LNCaP clone FGC (cell line): ENCODE measurements around the gene ZBTB39.
"Not testable (repeated sequence)": the region's sequence is repeated elsewhere in the genome, so short reads cannot be mapped to it uniquely, and the experiment has no call there.

Source experiments
- DNase-seq: peaks from one replicate; pipeline ENCODE4 v3.0.0-alpha.2; 2011; ENCODE audit warnings: low read depth
- H3K4me3 ChIP-seq: 2 replicates; pipeline ENCODE4 v1.5.1; 2011; ENCODE audit warnings: mild to moderate bottlenecking, low read depth, low read length, control low read depth
- CTCF ChIP-seq: IDR thresholded peaks from 2 replicates; pipeline ENCODE4 v1.5.1; 2012; ENCODE audit warnings: mild to moderate bottlenecking; ENCODE audit not compliant: control insufficient read depth, insufficient read depth; ENCODE audit errors: extremely low read depth

The ZBTB39 gene

GRCh38 chr12:56983386-56983785 is 23.0 kb downstream of the ZBTB39 start:
- TF ChIP-seq CTCF = no peak
- no peak overlapping the region for H3K4me3 ChIP-seq
- DNase-seq = no peak

- H3K4me3 ChIP-seq, DNase-seq: not testable (repeated sequence)
Measured at GRCh38 chr12:56982578-56983236, 23.6 kb downstream of the ZBTB39 start.

GRCh38 chr12:56980941-56981530 is 25.3 kb downstream of the ZBTB39 start:
- TF ChIP-seq CTCF = no peak
- no peak for DNase-seq
- H3K4me3 ChIP-seq = no peak overlapping the region

- no peak overlapping the region for H3K4me3 ChIP-seq
- DNase-seq = no peak
- no peak for TF ChIP-seq CTCF
Measured at GRCh38 chr12:56980268-56980667, 26.1 kb downstream of the ZBTB39 start.

- TF ChIP-seq CTCF = no peak
Measured at GRCh38 chr12:56979628-56980027, 26.7 kb downstream of the ZBTB39 start.

GRCh38 chr12:56978397-56979138 is 27.8 kb downstream of the ZBTB39 start:
- DNase-seq = no peak
- H3K4me3 ChIP-seq = no peak overlapping the region
- TF ChIP-seq CTCF = no peak

More at GRCh38 chr12:56979628-56980027, 26.7 kb downstream of the ZBTB39 start:
- no peak for DNase-seq
- H3K4me3 ChIP-seq = no peak overlapping the region

- DNase-seq, H3K4me3 ChIP-seq: not testable (repeated sequence)
Measured at GRCh38 chr12:56977361-56977760, 29.0 kb downstream of the ZBTB39 start.

- not testable (repeated sequence) for DNase-seq, H3K4me3 ChIP-seq
Measured at GRCh38 chr12:56974224-56974623, 32.1 kb downstream of the ZBTB39 start.

GRCh38 chr12:56968910-56969309 is 37.4 kb downstream of the ZBTB39 start:
- not testable (repeated sequence) for H3K4me3 ChIP-seq

GRCh38 chr12:56965997-56966642 is 40.2 kb downstream of the ZBTB39 start:
- not testable (repeated sequence) for H3K4me3 ChIP-seq, DNase-seq

More at GRCh38 chr12:56968910-56969309, 37.4 kb downstream of the ZBTB39 start:
- not testable (repeated sequence) for DNase-seq

GRCh38 chr12:56965124-56965523 is 41.2 kb downstream of the ZBTB39 start:
- not testable (repeated sequence) for H3K4me3 ChIP-seq, DNase-seq

- H3K4me3 ChIP-seq, DNase-seq: not testable (repeated sequence)
Measured at GRCh38 chr12:56963557-56963956, 42.8 kb downstream of the ZBTB39 start.

GRCh38 chr12:56962247-56962646 is 44.1 kb downstream of the ZBTB39 start:
- not testable (repeated sequence) for DNase-seq, H3K4me3 ChIP-seq
